Suprapubic skin (tissue), 4 donors: Measurements from ENCODE around the gene POR. TPM values are rescaled to one million over a fixed set of nuclear protein-coding genes. Genes with fewer than 3 reads are reported as not detected.

Source experiments
- DNase-seq, 2 donors: peaks; one replicate each; pipeline ENCODE4 v3.0.0-alpha.2; 2019; ENCODE audit warnings: low spot score in 2 of 2
- H3K27ac ChIP-seq: fragments of 200-600 bp; sonication (generic); one replicate; pipeline ENCODE4 v1.5.1; 2019
- H3K27me3 ChIP-seq: fragments of 200-600 bp; sonication (generic); one replicate; pipeline ENCODE4 v1.5.1; 2019
- H3K36me3 ChIP-seq: fragments of 200-600 bp; sonication (generic); one replicate; pipeline ENCODE4 v1.5.1; 2019
- H3K4me1 ChIP-seq: fragments of 200-600 bp; sonication (generic); one replicate; pipeline ENCODE4 v1.5.1; 2019
- H3K4me3 ChIP-seq: fragments of 200-600 bp; sonication (generic); one replicate; pipeline ENCODE4 v1.5.1; 2019; ENCODE audit warnings: mild to moderate bottlenecking
- H3K9me3 ChIP-seq: fragments of 200-600 bp; sonication (generic); one replicate; pipeline ENCODE4 v1.5.1; 2019
- CTCF ChIP-seq, 2 donors: fragments of 200-600 bp in 1 of 2; fragments of 450-650 bp in 1 of 2; sonication (generic) in 1 of 2; IDR thresholded peaks; one replicate each; pipeline ENCODE4 v1.5.1; 2016 to 2019; ENCODE audit warnings: antibody characterized with exemption in 2 of 2, mild to moderate bottlenecking in 1 of 2, moderate library complexity in 1 of 2
- EP300 ChIP-seq: sonication (generic); formaldehyde crosslinking; IDR thresholded peaks from one replicate; pipeline ENCODE4 v1.6.1; 2017; ENCODE audit warnings: antibody characterized with exemption
- POLR2A ChIP-seq, 2 donors: fragments of 450-650 bp; IDR thresholded peaks; one replicate each; pipeline ENCODE4 v1.6.1; 2017; ENCODE audit warnings: antibody characterized with exemption in 2 of 2, mild to moderate bottlenecking in 2 of 2, moderate library complexity in 2 of 2
- POLR2AphosphoS5 ChIP-seq, 3 donors: sonication (generic); formaldehyde crosslinking; IDR thresholded peaks; one replicate each; pipeline ENCODE4 v1.6.1; 2017; ENCODE audit warnings: antibody characterized with exemption in 3 of 3
- WGBS: methylation state at CpG from one replicate; pipeline ENCODE4 v1.1.5; 2018; 5-methylcytosine and 5-hydroxymethylcytosine counted together
- total RNA-seq, 4 donors: library from RNA; depleted of rRNA; stranded (reverse); fragments of >200 nt; gene quantifications; one replicate each; pipeline ENCODE4 v1.1.0, GENCODE V29; 2016

POR gene
- total RNA-seq, 4 donors from 2014 or later = 85.8 to 112 (median 91.8) TPM

- DNase-seq = no peak
- Histone ChIP-seq H3K36me3 (no peaks in the 10 kb centered on the region), H3K27me3 (no peaks in the 10 kb centered on the region), H3K4me3 (no peak overlapping the region), H3K27ac (no peak overlapping the region), H3K4me1 (peaks cover 40% of the 10 kb centered on the region), H3K9me3 (no peaks in the 10 kb centered on the region)
- TF ChIP-seq CTCF (IDR thresholded peaks at IDR 0.05) = no peak
- no peak for TF ChIP-seq POLR2AphosphoS5 (IDR thresholded peaks at IDR 0.05)
- no peak for TF ChIP-seq EP300
- no peak for TF ChIP-seq POLR2A (IDR thresholded peaks at IDR 0.05)
- 82% methylated on average over 19 of the region's 19 CpGs for WGBS
Measured at GRCh38 chr7:75920431-75921161, 5.6 kb downstream of the POR start.

GRCh38 chr7:75921479-75921878 is 6.5 kb downstream of the POR start:
- H3K27me3 ChIP-seq = no peaks in the 10 kb centered on the region
- H3K9me3 ChIP-seq = no peaks in the 10 kb centered on the region
- H3K36me3 ChIP-seq = no peaks in the 10 kb centered on the region
- TF ChIP-seq CTCF (IDR thresholded peaks at IDR 0.05) = no peak
- no peak for TF ChIP-seq POLR2AphosphoS5 (IDR thresholded peaks at IDR 0.05)
- no peak for TF ChIP-seq POLR2A (IDR thresholded peaks at IDR 0.05)
- no peak for TF ChIP-seq EP300
- H3K27ac ChIP-seq = no peak overlapping the region
- H3K4me3 ChIP-seq = no peak overlapping the region
- H3K4me1 ChIP-seq = peaks cover 35% of the 10 kb centered on the region
- DNase-seq = no peak
- 83% methylated on average over 14 of the region's 14 CpGs for WGBS

- no peaks in the 10 kb centered on the region for H3K9me3 ChIP-seq
- no peak overlapping the region for H3K27ac ChIP-seq
- peaks cover 27% of the 10 kb centered on the region for H3K4me1 ChIP-seq
- no peak for DNase-seq
- no peak overlapping the region for H3K4me3 ChIP-seq
- TF ChIP-seq POLR2AphosphoS5 (IDR thresholded peaks at IDR 0.05) = no peak
- no peak for TF ChIP-seq EP300
- TF ChIP-seq CTCF (IDR thresholded peaks at IDR 0.05) = no peak
- TF ChIP-seq POLR2A (IDR thresholded peaks at IDR 0.05) = no peak
- 82% methylated on average over 8 of the region's 9 CpGs for WGBS
- H3K36me3 ChIP-seq = no peaks in the 10 kb centered on the region
- H3K27me3 ChIP-seq = no peaks in the 10 kb centered on the region
Measured at GRCh38 chr7:75922966-75923603, 8.1 kb downstream of the POR start.

GRCh38 chr7:75924256-75924655 is 9.3 kb downstream of the POR start:
- 87% methylated on average over 2 of the region's 2 CpGs for WGBS
- no peak overlapping the region for H3K27ac ChIP-seq
- no peak overlapping the region for H3K4me3 ChIP-seq
- peaks cover 23% of the 10 kb centered on the region for H3K4me1 ChIP-seq
- TF ChIP-seq POLR2AphosphoS5 (IDR thresholded peaks at IDR 0.05) (no peak), POLR2A (IDR thresholded peaks at IDR 0.05) (no peak), CTCF (IDR thresholded peaks at IDR 0.05) (no peak), EP300 (no peak)
- H3K27me3 ChIP-seq = no peaks in the 10 kb centered on the region
- no peaks in the 10 kb centered on the region for H3K36me3 ChIP-seq
- H3K9me3 ChIP-seq = no peaks in the 10 kb centered on the region
- DNase-seq = no peak

GRCh38 chr7:75924889-75925288 is 9.9 kb downstream of the POR start:
- no peak overlapping the region for H3K27ac ChIP-seq
- no peaks in the 10 kb centered on the region for H3K36me3 ChIP-seq
- WGBS = 97% methylated on average over 2 of the region's 2 CpGs
- TF ChIP-seq POLR2A (IDR thresholded peaks at IDR 0.05) (no peak), EP300 (no peak)
- H3K4me3 ChIP-seq = no peak overlapping the region
- H3K4me1 ChIP-seq = peaks cover 23% of the 10 kb centered on the region
- H3K27me3 ChIP-seq = no peaks in the 10 kb centered on the region
- no peak for DNase-seq
- H3K9me3 ChIP-seq = no peaks in the 10 kb centered on the region
